HEK293 (cell line): ENCODE measurements around the gene FCN3.

ENCODE experiments used
- BCL11B ChIP-seq: fragments of 450-650 bp; formaldehyde crosslinking; IDR thresholded peaks from 2 replicates; pipeline ENCODE4 v1.5.1; 2016; ENCODE audit warnings: low read depth, missing biosample characterization, missing genetic modification characterization
- GFI1B ChIP-seq: fragments of 450-650 bp; formaldehyde crosslinking; IDR thresholded peaks from 2 replicates; pipeline ENCODE4 v1.5.1; 2016; ENCODE audit warnings: missing biosample characterization, missing genetic modification characterization
- GLI4 ChIP-seq: fragments of 450-650 bp; formaldehyde crosslinking; IDR thresholded peaks from 2 replicates; pipeline ENCODE4 v1.5.1; 2016; ENCODE audit warnings: missing biosample characterization, missing genetic modification characterization
- GLIS1 ChIP-seq: fragments of 450-650 bp; formaldehyde crosslinking; IDR thresholded peaks from 2 replicates; pipeline ENCODE4 v1.5.1; 2016; ENCODE audit warnings: missing biosample characterization, missing genetic modification characterization
- HOXD13 ChIP-seq: sonication (generic); formaldehyde crosslinking; IDR thresholded peaks from 2 replicates; pipeline ENCODE4 v1.8.0; 2022; ENCODE audit warnings: missing genetic modification reagents, borderline replicate concordance
- KLF10 ChIP-seq: fragments of 450-650 bp; IDR thresholded peaks from 2 replicates; pipeline ENCODE4 v1.5.1; 2018; ENCODE audit warnings: missing biosample characterization, mild to moderate bottlenecking, missing genetic modification characterization
- OSR2 ChIP-seq: fragments of 450-650 bp; formaldehyde crosslinking; IDR thresholded peaks from 2 replicates; pipeline ENCODE4 v1.5.1; 2016; ENCODE audit warnings: missing biosample characterization, missing genetic modification characterization
- OVOL3 ChIP-seq: fragments of 450-650 bp; formaldehyde crosslinking; IDR thresholded peaks from 2 replicates; pipeline ENCODE4 v1.5.1; 2016; ENCODE audit warnings: missing biosample characterization, missing genetic modification characterization
- RBAK ChIP-seq: fragments of 450-650 bp; formaldehyde crosslinking; IDR thresholded peaks from 2 replicates; pipeline ENCODE4 v1.5.1; 2016; ENCODE audit warnings: missing biosample characterization, missing genetic modification characterization
- WT1 ChIP-seq: fragments of 450-650 bp; formaldehyde crosslinking; IDR thresholded peaks from 2 replicates; pipeline ENCODE4 v1.5.1; 2016; ENCODE audit warnings: missing biosample characterization, missing genetic modification characterization
- YY1 ChIP-seq: fragments of 450-650 bp; formaldehyde crosslinking; IDR thresholded peaks from 2 replicates; pipeline ENCODE4 v1.5.1; 2018; ENCODE audit warnings: missing biosample characterization, missing genetic modification characterization
- ZBTB21 ChIP-seq: fragments of 450-650 bp; formaldehyde crosslinking; IDR thresholded peaks from 2 replicates; pipeline ENCODE4 v1.5.1; 2017; ENCODE audit warnings: missing biosample characterization, missing genetic modification characterization
- ZFHX2 ChIP-seq: fragments of 450-650 bp; formaldehyde crosslinking; conservative IDR thresholded peaks from 2 replicates; pipeline ENCODE4 v1.5.1; 2016; ENCODE audit warnings: missing biosample characterization, missing genetic modification characterization
- ZFP41 ChIP-seq: fragments of 450-650 bp; formaldehyde crosslinking; IDR thresholded peaks from 2 replicates; pipeline ENCODE4 v1.5.1; 2016; ENCODE audit warnings: missing biosample characterization, missing genetic modification characterization, borderline replicate concordance
- ZNF223 ChIP-seq: fragments of 450-650 bp; formaldehyde crosslinking; IDR thresholded peaks from 2 replicates; pipeline ENCODE4 v1.5.1; 2016; ENCODE audit warnings: missing biosample characterization, missing genetic modification characterization
- ZNF23 ChIP-seq: fragments of 450-650 bp; formaldehyde crosslinking; IDR thresholded peaks from 2 replicates; pipeline ENCODE4 v1.5.1; 2016; ENCODE audit warnings: missing biosample characterization, missing genetic modification characterization, borderline replicate concordance
- ZNF248 ChIP-seq: fragments of 450-650 bp; formaldehyde crosslinking; IDR thresholded peaks from 2 replicates; pipeline ENCODE4 v1.5.1; 2017; ENCODE audit warnings: missing biosample characterization, missing genetic modification characterization
- ZNF292 ChIP-seq: fragments of 450-650 bp; formaldehyde crosslinking; IDR thresholded peaks from 2 replicates; pipeline ENCODE4 v1.5.1; 2016; ENCODE audit warnings: low read depth, missing biosample characterization, missing genetic modification characterization, borderline replicate concordance
- ZNF335 ChIP-seq: fragments of 450-650 bp; formaldehyde crosslinking; conservative IDR thresholded peaks from 2 replicates; pipeline ENCODE4 v1.5.1; 2016; ENCODE audit warnings: missing biosample characterization, missing genetic modification characterization
- ZNF548 ChIP-seq: fragments of 450-650 bp; formaldehyde crosslinking; IDR thresholded peaks from 2 replicates; pipeline ENCODE4 v1.5.1; 2016; ENCODE audit warnings: missing biosample characterization, missing genetic modification characterization
- ZNF560 ChIP-seq: fragments of 450-650 bp; formaldehyde crosslinking; IDR thresholded peaks from 2 replicates; pipeline ENCODE4 v1.5.1; 2017; ENCODE audit warnings: missing biosample characterization, missing genetic modification characterization, borderline replicate concordance
- ZNF600 ChIP-seq: fragments of 450-650 bp; formaldehyde crosslinking; IDR thresholded peaks from 2 replicates; pipeline ENCODE4 v1.5.1; 2016; ENCODE audit warnings: missing biosample characterization, missing genetic modification characterization
- ZNF621 ChIP-seq: fragments of 450-650 bp; formaldehyde crosslinking; IDR thresholded peaks from 2 replicates; pipeline ENCODE4 v1.5.1; 2017; ENCODE audit warnings: missing biosample characterization, missing genetic modification characterization
- ZNF660 ChIP-seq: fragments of 450-650 bp; IDR thresholded peaks from 2 replicates; pipeline ENCODE4 v1.5.1; 2018; ENCODE audit warnings: missing biosample characterization, mild to moderate bottlenecking, missing genetic modification characterization
- ZNF747 ChIP-seq: fragments of 450-650 bp; formaldehyde crosslinking; IDR thresholded peaks from 2 replicates; pipeline ENCODE4 v1.5.1; 2016; ENCODE audit warnings: missing biosample characterization, missing genetic modification characterization
- ZSCAN16 ChIP-seq: fragments of 450-650 bp; formaldehyde crosslinking; IDR thresholded peaks from 2 replicates; pipeline ENCODE4 v1.5.1; 2016; ENCODE audit warnings: missing biosample characterization, missing genetic modification characterization
- ZSCAN30 ChIP-seq: fragments of 450-650 bp; IDR thresholded peaks from 2 replicates; pipeline ENCODE4 v1.5.1; 2018; ENCODE audit warnings: missing biosample characterization, mild to moderate bottlenecking, missing genetic modification characterization, moderate library complexity
- TF ChIP-seq, protein P1 (sequence below): fragments of 450-650 bp; formaldehyde crosslinking; IDR thresholded peaks from 2 replicates; pipeline ENCODE4 v1.5.1; 2016; ENCODE audit warnings: missing biosample characterization, missing genetic modification characterization, borderline replicate concordance
- TF ChIP-seq, protein P2 (sequence below): fragments of 450-650 bp; formaldehyde crosslinking; IDR thresholded peaks from 2 replicates; pipeline ENCODE4 v1.5.1; 2016; ENCODE audit warnings: missing biosample characterization, missing genetic modification characterization
- TF ChIP-seq, protein P3 (sequence below): IDR thresholded peaks from 2 replicates; pipeline ENCODE4 v1.6.1; 2011; ENCODE audit warnings: mild to moderate bottlenecking, low read depth, low read length, borderline replicate concordance
- TF ChIP-seq, protein P4 (sequence below): fragments of 450-650 bp; formaldehyde crosslinking; optimal IDR thresholded peaks from 2 replicates; pipeline ENCODE3; 2016; ENCODE audit warnings: missing biosample characterization, mild to moderate bottlenecking, missing genetic modification characterization

The FCN3 gene

DNA sequence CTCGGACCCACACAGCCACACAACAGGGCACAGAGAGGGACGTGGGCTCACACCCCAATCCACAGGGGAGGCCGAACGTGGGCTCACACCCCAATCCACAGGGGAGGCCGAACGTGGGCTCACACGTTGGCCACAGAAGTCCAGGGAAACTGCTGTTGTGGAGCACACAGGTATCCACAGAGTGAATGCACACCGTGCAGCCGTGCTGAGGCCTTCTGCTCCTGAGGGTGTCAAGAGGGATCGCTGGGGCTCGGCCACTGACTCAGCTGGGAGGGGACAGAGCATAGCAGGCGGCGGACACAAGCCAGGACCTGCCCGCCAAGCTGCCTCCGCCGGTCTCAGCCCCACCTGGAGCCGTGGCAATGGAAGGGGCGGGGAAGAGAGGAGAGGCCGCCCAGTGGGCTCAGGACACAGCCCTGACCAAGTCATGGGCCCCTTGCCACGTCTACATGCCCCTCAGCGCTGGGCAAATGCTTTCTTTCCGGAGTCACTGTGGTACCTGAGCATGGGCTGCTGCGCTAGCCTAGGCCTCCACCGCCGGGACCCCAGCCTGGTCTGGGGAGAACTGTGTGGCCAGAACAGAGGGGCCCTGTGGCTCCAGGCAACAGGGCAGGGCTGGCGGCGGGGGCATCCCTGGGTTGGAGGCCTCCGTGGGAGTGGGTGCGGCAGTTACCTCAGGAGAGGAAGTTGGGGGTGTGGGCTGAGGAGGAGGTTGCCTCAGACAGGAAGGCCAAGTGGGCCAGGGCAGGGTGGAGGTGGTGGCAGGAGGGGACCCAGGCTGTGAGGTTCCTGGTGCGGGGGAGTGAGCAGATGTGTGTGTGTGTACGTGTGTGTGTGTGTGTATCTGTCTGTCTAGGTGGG is 31.6 kb downstream of the FCN3 start (continued):
- TF ChIP-seq, protein P1, sequence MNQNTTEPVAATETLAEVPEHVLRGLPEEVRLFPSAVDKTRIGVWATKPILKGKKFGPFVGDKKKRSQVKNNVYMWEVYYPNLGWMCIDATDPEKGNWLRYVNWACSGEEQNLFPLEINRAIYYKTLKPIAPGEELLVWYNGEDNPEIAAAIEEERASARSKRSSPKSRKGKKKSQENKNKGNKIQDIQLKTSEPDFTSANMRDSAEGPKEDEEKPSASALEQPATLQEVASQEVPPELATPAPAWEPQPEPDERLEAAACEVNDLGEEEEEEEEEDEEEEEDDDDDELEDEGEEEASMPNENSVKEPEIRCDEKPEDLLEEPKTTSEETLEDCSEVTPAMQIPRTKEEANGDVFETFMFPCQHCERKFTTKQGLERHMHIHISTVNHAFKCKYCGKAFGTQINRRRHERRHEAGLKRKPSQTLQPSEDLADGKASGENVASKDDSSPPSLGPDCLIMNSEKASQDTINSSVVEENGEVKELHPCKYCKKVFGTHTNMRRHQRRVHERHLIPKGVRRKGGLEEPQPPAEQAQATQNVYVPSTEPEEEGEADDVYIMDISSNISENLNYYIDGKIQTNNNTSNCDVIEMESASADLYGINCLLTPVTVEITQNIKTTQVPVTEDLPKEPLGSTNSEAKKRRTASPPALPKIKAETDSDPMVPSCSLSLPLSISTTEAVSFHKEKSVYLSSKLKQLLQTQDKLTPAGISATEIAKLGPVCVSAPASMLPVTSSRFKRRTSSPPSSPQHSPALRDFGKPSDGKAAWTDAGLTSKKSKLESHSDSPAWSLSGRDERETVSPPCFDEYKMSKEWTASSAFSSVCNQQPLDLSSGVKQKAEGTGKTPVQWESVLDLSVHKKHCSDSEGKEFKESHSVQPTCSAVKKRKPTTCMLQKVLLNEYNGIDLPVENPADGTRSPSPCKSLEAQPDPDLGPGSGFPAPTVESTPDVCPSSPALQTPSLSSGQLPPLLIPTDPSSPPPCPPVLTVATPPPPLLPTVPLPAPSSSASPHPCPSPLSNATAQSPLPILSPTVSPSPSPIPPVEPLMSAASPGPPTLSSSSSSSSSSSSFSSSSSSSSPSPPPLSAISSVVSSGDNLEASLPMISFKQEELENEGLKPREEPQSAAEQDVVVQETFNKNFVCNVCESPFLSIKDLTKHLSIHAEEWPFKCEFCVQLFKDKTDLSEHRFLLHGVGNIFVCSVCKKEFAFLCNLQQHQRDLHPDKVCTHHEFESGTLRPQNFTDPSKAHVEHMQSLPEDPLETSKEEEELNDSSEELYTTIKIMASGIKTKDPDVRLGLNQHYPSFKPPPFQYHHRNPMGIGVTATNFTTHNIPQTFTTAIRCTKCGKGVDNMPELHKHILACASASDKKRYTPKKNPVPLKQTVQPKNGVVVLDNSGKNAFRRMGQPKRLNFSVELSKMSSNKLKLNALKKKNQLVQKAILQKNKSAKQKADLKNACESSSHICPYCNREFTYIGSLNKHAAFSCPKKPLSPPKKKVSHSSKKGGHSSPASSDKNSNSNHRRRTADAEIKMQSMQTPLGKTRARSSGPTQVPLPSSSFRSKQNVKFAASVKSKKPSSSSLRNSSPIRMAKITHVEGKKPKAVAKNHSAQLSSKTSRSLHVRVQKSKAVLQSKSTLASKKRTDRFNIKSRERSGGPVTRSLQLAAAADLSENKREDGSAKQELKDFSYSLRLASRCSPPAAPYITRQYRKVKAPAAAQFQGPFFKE (tag by site-specific recombination) = no peak
- 0 out of 2 replicates have a peak, but pooled peaks have one; percentile 44 for TF ChIP-seq GLI4 (tag by site-specific recombination)
- TF ChIP-seq BCL11B (tag by site-specific recombination) = no peak
- no peak for TF ChIP-seq ZNF248 (tag by site-specific recombination)
- TF ChIP-seq, protein P2, sequence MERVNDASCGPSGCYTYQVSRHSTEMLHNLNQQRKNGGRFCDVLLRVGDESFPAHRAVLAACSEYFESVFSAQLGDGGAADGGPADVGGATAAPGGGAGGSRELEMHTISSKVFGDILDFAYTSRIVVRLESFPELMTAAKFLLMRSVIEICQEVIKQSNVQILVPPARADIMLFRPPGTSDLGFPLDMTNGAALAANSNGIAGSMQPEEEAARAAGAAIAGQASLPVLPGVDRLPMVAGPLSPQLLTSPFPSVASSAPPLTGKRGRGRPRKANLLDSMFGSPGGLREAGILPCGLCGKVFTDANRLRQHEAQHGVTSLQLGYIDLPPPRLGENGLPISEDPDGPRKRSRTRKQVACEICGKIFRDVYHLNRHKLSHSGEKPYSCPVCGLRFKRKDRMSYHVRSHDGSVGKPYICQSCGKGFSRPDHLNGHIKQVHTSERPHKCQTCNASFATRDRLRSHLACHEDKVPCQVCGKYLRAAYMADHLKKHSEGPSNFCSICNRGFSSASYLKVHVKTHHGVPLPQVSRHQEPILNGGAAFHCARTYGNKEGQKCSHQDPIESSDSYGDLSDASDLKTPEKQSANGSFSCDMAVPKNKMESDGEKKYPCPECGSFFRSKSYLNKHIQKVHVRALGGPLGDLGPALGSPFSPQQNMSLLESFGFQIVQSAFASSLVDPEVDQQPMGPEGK (tag by site-specific recombination) = peak; percentile 59
- TF ChIP-seq WT1 (tag by site-specific recombination) = peak; percentile 34; the same call in 1 of the 2 replicates
- peak; percentile 81 for TF ChIP-seq ZNF600
- TF ChIP-seq ZNF621 (tag by site-specific recombination) = no peak
- TF ChIP-seq ZNF23 = no peak
- no peak for TF ChIP-seq OVOL3
- TF ChIP-seq HOXD13 (CRISPR knock-in tag) = no peak
- TF ChIP-seq ZNF560 (tag by site-specific recombination) = no peak
- no peak for TF ChIP-seq ZNF660 (tag by site-specific recombination)
- no peak for TF ChIP-seq ZNF747 (tag by site-specific recombination)
- no peak for TF ChIP-seq ZSCAN30
- TF ChIP-seq ZNF548 (tag by site-specific recombination) = no peak
- no peak for TF ChIP-seq ZBTB21 (tag by site-specific recombination)
- no peak for TF ChIP-seq ZSCAN16 (tag by site-specific recombination)
- no peak for TF ChIP-seq ZNF292 (tag by site-specific recombination)
- no peak for TF ChIP-seq ZFP41 (tag by site-specific recombination)
- TF ChIP-seq GLIS1 = peak; percentile 24
- no peak for TF ChIP-seq GFI1B (tag by site-specific recombination)
- TF ChIP-seq, protein P3, sequence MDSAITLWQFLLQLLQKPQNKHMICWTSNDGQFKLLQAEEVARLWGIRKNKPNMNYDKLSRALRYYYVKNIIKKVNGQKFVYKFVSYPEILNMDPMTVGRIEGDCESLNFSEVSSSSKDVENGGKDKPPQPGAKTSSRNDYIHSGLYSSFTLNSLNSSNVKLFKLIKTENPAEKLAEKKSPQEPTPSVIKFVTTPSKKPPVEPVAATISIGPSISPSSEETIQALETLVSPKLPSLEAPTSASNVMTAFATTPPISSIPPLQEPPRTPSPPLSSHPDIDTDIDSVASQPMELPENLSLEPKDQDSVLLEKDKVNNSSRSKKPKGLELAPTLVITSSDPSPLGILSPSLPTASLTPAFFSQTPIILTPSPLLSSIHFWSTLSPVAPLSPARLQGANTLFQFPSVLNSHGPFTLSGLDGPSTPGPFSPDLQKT = no peak
- peak; percentile 94 for TF ChIP-seq ZNF223 (tag by site-specific recombination)
- no peak for TF ChIP-seq ZNF335 (tag by site-specific recombination)
- TF ChIP-seq RBAK (tag by site-specific recombination) = no peak
- TF ChIP-seq OSR2 (tag by site-specific recombination) = peak; percentile 68
- TF ChIP-seq, protein P4, sequence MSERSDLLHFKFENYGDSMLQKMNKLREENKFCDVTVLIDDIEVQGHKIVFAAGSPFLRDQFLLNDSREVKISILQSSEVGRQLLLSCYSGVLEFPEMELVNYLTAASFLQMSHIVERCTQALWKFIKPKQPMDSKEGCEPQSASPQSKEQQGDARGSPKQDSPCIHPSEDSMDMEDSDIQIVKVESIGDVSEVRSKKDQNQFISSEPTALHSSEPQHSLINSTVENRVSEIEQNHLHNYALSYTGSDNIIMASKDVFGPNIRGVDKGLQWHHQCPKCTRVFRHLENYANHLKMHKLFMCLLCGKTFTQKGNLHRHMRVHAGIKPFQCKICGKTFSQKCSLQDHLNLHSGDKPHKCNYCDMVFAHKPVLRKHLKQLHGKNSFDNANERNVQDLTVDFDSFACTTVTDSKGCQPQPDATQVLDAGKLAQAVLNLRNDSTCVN (tag by site-specific recombination) = no peak
- no peak for TF ChIP-seq KLF10 (tag by site-specific recombination)
- TF ChIP-seq YY1 = no peak
- peak; percentile 100 for TF ChIP-seq ZFHX2
